ENCODE data around the gene ABCA13. TPM values are rescaled to one million over a fixed set of nuclear protein-coding genes. Genes with fewer than 3 reads are reported as not detected.

ABCA13 gene
- total RNA-seq, 1 donor from 2014 or later, result 5.2 TPM

DNA sequence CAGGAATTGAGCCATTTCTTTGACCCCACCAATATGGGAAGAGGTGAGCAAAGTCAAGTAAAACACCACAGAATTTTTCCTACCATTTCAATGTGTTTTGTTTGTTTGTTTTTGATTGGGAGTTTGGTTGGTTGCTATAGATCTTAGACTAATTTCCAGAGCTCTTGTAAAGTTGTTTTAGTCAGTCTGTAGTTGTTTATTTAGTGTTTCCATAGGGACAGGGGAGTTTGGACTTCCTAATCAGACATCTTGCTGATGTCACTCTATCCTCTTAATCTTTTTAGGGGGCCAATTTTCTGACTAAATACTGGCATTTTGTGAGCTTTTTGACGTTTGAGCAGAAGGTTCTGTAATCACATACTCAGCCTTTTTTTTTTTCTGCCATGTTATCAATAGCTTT lies 266.9 kb downstream of the ABCA13 start:
- DNase-seq (ENCODE audit: low spot score), result no peak

GRCh38 chr7:48441848-48442492 lies 270.7 kb downstream of the ABCA13 start:
- DNase-seq (ENCODE audit: low spot score), result no peak

- no peak for DNase-seq (ENCODE audit: low spot score)
Observed at GRCh38 chr7:48443051-48443450, 271.8 kb downstream of the ABCA13 start.

GRCh38 chr7:48446721-48447120 lies 275.5 kb downstream of the ABCA13 start:
- no peak for DNase-seq (ENCODE audit: low spot score)

DNA sequence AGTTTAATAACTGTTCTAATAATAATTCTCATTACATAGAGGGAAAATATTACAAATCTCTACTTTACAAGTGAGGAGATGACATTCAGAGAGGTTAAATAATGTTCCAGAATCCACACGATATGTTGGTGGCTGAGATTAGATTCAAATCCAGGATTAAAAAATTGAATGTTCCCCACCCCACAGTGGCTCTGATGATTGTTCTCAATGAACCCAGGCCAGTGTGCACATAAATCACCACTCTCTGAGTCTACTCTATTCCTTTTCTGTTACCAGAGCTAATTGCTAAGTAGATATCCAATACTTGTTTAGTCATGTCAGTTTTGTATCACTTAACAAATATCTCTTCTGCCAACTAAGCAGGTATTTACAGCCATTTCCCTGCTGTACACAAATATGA lies 281.0 kb downstream of the ABCA13 start:
- DNase-seq (ENCODE audit: low spot score), result no peak

- no peak for DNase-seq (ENCODE audit: low spot score)
Observed at GRCh38 chr7:48454750-48455192, 283.5 kb downstream of the ABCA13 start.

DNA sequence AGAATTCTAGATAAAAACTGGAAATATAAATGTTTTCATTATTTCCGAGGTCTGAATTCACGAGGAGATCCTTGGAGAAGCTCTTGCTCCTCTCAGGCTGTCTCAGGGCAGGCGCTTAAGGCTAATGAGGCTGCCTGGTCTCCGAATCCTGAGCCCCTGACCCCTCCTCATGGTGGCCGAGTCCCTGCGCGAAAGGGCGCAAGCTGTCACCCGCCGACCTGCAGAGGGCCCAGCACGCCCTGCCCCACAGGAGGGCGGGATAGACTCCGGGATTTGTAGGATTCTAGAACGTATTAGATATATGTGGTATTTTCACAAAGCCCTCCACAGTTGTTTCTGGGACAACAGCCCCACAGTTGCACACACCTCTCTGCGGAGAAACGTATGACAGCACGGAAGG lies 284.1 kb downstream of the ABCA13 start:
- DNase-seq (ENCODE audit: low spot score), result no peak

DNA sequence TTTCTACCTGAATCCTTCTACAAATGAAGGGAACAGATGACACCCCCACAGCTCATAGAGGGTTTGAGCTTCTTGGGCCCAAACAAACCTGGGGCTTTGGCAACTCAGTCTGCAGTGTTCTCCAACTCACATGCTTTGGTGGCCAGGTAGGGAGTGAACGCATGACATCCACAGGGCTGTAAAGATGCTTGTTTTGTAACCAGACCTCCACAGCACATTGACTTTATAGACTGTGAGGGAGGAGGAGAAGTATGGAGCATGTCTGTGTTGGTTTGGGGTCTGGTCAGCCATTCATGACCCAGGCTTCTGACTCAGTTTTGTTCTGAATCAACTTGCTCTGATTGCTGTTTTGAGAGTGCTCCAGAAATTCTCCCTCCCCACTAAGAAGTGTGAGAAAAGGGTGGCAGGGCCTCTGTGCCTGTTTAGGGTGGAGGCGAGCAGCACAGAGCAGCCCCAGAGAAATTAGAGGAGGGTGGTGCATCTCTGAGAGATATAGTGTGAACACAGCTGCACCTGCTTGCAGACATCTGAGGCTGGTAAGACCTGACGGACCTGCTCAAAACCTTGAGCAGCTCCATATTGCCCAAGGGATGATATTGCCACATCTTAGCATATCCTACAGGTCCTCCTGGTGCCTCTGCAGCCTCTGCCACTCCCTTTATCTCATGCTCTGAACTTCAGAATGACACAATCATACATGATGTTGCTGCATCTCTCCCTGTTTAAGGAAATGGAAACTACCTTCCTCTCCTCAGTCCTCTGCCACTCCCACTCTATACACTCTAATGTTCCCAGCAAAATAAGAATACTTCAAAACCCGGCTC lies 287.7 kb downstream of the ABCA13 start:
- no peak for DNase-seq (ENCODE audit: low spot score)

DNA sequence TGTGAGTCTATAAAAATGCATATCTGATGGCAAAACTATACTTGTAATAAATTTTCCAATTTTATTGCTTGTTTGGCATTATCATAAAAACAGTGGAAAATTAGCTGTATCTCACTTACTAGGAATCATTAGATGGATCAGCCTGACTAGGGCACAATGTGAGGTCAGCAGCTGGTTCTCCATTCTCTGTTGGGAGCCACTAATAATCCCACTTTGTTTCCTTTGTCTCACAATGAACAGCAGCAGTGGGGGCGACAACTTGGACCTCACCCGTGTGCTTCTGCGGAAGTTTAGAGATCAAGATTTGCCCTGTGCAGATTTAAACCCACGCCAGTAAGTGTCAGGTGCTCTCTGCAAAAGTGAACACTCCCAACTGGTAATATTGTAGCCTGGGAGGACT lies 295.5 kb downstream of the ABCA13 start:
- no peak for DNase-seq (ENCODE audit: low spot score)

DNA sequence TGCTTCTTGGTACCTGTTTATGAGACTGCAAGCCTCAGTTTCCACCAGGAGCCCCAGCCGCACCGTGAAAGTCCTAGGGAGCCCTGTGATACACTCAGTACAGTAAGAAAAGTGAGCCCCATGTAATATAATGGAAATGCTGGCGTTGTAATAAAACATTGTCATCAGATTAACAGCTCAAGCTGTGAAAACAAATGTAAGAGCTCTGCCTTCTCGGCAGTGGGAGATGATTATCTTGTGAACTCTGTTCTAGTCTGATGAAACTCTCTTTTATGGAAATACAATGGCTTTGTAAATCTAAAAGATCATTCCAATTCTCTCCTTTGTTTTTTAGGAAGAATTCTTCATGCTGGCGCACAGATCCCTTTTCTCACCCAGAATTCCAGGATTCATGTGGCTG lies 299.9 kb downstream of the ABCA13 start:
- no peak for DNase-seq (ENCODE audit: low spot score)

DNA sequence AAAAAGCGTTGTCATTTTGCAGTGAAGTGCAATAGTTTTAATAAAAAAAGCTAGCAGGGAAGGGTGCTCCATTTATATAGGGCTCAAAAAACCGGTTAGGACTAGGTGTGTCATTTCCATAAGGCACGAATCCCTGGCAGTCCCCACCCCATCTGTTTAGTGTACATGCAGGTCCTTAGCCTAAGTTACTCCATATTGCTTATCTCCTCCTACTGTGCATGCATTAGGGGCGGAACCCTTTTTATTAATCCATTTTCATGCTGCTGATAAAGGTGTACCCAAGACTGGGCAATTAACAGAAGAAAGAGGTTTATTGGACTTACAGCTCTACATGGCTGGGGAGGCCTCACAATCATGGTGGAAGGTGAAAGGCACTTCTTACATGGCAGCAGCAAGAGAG lies 301.4 kb downstream of the ABCA13 start:
- no peak for DNase-seq (ENCODE audit: low spot score)

- no peak for DNase-seq (ENCODE audit: low spot score)
Observed at GRCh38 chr7:48473205-48473865, 302.1 kb downstream of the ABCA13 start.

DNA sequence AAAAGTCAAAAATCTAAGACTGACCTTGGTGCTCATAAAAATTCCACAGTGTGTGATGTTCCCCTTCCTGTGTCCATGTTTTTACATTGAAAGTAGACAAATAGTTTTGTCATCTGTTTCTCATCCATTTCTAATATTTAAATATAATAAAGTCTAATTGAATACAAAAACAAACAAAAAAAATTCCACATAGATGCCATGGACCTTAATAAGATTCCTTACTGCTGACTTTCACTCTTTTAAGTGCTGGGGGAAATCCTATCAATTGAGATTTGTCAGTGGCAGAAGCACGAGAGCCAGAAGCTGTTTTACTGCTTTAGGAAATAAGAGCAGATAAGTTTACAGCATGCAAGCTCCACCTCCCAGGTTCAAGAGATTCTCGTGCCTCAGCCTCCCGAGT lies 310.0 kb downstream of the ABCA13 start:
- no peak for DNase-seq (ENCODE audit: low spot score)

DNA sequence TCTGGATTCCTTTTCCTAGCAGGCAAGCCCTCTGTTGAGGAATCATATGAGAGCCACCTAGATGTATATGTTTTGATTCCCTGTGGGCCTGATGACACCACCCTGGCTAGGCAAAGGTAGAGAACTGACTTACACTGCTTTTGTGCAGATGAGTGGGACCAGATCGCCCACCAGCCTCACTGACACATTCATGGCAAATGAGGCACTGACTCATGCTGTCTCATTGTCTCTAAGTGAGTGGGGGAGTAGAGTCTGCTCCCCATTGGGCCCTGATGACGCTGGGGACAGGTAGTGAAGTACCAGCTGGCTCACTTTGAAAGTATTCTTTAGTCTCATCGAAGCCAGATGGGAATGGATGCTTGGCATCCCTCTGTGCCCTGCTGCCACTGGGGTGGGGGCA lies 326.3 kb downstream of the ABCA13 start:
- DNase-seq (ENCODE audit: low spot score), result no peak

DNA sequence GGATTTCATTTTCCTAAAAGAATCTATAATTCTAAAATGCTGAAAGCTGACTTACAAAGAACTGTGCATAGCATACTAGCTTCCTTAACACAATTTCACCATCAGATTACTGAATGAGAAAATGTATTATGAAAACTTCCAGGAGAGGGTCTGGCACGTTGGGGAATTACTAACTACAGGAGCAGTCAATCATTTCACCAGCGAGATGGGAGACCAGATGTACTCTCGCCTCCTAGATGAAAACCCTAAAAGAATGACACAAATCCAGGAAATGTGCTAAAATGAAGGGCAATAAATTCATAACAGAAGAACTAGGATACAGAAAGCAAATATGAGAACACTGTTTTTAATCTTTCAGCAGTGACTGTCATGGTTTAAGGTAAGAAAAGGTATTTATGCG lies 330.8 kb downstream of the ABCA13 start:
- DNase-seq (ENCODE audit: low spot score), result no peak

DNA sequence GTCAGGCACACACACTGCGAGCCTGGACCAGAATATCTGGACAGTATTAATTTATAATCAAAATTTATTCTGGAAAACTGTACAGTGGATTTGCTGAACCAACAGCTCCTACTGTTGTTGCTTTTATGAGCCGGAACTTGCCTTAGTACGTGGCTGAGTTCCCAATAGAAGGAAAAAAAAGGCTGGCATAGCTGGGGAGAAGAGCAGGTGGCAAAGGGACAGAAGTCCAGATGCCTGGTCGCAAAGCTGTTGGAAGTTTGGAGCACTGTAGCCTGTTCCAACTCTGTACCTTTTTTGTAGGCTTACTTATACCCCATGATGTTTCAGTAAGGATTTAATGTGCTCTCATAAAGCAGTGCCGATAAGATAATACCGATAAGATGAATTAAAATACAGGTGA lies 333.8 kb downstream of the ABCA13 start:
- no peak for DNase-seq (ENCODE audit: low spot score)

DNA sequence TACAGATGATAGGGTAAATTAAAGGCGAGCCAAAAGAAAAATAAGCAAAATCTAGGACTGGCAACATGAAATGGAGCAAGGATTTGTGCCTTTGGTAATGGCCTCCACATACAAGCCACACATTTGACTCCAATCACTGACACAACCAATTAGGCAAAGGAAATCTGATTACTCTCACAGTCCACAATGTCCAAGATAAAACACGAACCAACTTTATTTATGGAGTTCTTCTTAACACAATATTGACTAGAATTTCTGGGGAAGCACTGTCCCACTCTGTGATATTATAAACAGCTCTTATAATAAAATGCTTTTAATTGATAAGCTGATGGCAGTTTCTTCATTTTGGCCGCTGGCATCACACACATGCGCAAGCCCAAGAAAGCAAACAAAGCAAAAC lies 334.2 kb downstream of the ABCA13 start:
- DNase-seq (ENCODE audit: low spot score), result no peak

DNA sequence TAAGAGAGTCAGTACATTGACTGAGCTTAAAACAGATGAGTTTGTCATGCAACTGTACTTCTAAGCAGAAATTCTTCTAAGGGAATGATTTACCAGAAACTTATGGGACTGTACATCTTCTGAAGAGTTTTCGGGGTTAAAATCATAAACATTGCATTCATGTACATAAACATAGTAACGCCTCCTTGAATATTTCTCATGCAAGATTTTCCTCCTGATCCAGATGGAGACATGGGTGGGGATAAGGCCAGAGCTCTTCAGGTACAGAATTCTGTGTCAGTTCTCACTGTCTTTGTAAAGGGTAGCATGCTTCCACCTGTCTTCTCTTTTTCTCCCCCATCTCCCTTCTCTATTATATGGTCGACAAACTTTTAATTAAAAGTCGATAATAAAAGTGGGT lies 335.3 kb downstream of the ABCA13 start:
- DNase-seq (ENCODE audit: low spot score), result no peak

GRCh38 chr7:48511080-48511479 lies 339.8 kb downstream of the ABCA13 start:
- DNase-seq (ENCODE audit: low spot score), result no peak

DNA sequence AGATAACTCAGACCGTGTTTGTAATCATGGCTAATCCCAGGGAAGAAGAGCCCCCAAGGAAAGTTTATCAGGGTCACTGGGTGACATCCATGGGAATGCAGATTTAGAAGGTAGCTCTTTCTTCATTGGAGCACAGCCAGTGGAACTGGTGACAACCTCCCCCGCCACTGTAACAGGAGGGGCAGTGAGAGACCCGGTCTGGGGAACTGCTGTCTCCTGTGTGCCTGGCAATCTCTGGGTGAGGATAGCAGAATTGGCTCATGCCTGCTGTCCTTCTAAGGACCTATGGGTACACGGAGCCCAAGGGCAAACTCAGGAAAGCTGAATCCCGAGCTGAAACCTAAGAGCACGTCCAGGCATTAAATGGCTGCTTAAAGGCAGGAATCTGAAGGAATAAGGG lies 341.6 kb downstream of the ABCA13 start:
- no peak for DNase-seq (ENCODE audit: low spot score)

DNA sequence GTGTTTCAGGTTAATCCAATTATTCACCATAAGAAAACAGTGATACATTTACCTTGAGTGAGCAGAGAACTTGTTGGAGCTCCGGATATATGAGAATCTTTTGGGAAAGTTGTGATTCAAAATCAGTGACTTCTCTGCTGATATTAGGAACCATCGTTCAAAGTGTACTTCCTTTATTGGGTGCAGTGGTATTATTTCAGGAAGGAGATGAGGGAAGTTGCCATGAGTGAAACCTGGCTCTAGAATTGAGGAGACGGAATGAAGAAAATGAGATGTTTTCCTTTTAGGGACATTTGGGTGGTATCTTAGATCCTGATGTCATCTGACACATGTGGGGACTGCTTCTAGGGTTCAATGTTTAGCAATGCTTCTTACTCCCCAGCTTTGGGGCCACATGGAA lies 343.9 kb downstream of the ABCA13 start:
- DNase-seq (ENCODE audit: low spot score), result no peak

DNA sequence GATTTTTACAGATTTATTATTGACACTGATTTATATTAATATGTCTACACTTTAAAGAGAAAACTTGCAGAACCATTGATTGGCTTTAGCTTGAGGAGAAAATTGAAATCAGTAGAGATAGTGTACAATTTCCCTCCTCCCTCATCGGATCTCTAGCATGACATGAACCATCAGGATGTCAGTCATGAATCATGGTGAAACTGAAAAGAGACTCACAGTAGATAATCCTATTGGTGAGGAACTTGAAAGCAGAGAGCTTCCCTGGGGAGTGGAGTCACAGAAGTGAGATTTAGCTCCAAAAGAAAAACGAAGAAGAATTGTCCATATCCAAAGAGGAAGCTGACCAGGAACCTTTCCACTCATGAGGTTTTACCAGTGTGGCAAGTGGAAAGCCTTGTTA lies 346.8 kb downstream of the ABCA13 start:
- DNase-seq (ENCODE audit: low spot score), result no peak

DNA sequence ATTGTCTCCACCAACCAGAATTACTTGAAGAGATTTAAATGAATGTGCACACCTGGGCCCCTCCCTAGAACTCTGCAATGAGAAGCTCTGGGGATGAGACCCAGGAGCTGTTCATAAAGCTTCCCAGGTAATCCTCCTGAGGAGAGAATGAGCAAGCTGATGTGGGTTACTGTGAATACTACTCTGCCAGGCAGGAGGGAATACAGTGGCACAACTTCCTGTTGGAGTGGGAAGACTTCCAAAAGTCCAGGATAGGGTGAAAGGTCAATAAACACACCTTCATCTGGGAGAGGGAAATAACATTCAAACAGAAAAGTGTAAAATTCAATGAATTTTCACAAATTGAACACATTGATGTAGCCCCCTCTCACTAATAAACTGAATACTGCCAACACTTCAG lies 351.4 kb downstream of the ABCA13 start:
- no peak for DNase-seq (ENCODE audit: low spot score)
